HepG2 (cell line): ENCODE measurements around the gene ENTPD2. TPM values are rescaled to one million over a fixed set of nuclear protein-coding genes. Genes with fewer than 3 reads are reported as not detected.

Source experiments
- ATAC-seq: fragments of 200-7000 bp; cut with Tn5 transposase; 3 replicates; pipeline ENCODE4 v1.9.1; 2020; ENCODE audit warnings: mild to moderate bottlenecking, moderate library complexity
- BruUV-seq: library from RNA; stranded (reverse); fragments of 400-500 nt; replicated peaks from 2 replicates; lab custom pipeline; 2021; lab: Mats Ljungman, UMichigan
- CTCF ChIA-PET: fragments of 300-600 bp; formaldehyde crosslinking; extraction: SDS; loops from one replicate; lab custom pipeline; 2021; ENCODE audit warnings: low total read pairs, inconsistent platforms, low intra/inter-chr PET ratio; lab: Yijun Ruan, JAX
- POLR2A ChIA-PET: fragments of 350-600 bp; sonication (Branson Sonifier 250); formaldehyde crosslinking; loops from one replicate; lab custom pipeline; 2020; ENCODE audit warnings: antibody characterized with exemption, inconsistent platforms; lab: Yijun Ruan, JAX
- DNase-seq: peaks from one replicate; pipeline ENCODE4 v3.0.0-alpha.2; 2015; ENCODE audit warnings: low spot score
- FAIRE-seq: peaks from 3 replicates; lab custom pipeline; 2011; peaks lifted over from hg19 to GRCh38; lab: Jason Lieb, UNC
- H2AFZ ChIP-seq: one replicate; pipeline ENCODE4 v1.6.1; 2011; ENCODE audit warnings: low read length, inconsistent platforms
- H3K27ac ChIP-seq: fragments of 300-600 bp; 3 replicates; pipeline ENCODE4 v1.8.0; 2011; ENCODE audit warnings: mixed run types, mild to moderate bottlenecking, mixed read lengths, low read length, inconsistent platforms; ENCODE audit not compliant: insufficient read depth; ENCODE audit errors: extremely low read length
- H3K27me3 ChIP-seq, 2 experiments: fragments of 200-600 bp in 1 of 2; 2 replicates in 1 of 2; 3 replicates in 1 of 2; pipeline versions ENCODE4 v1.6.0 to v1.8.0; 2011; ENCODE audit warnings: low read length in 2 of 2, mild to moderate bottlenecking in 2 of 2, moderate library complexity in 2 of 2, inconsistent platforms in 1 of 2; ENCODE audit not compliant: insufficient read depth in 2 of 2, control insufficient read depth in 1 of 2
- H3K36me3 ChIP-seq, 2 experiments: fragments of 200-600 bp in 1 of 2; replicated peaks in 1 of 2; 2 replicates in 1 of 2; 3 replicates in 1 of 2; pipeline versions ENCODE4 v1.5.1 to v1.8.0; 2011; ENCODE audit warnings: low read length in 2 of 2, inconsistent platforms in 1 of 2; ENCODE audit not compliant: insufficient read depth in 2 of 2, control insufficient read depth in 1 of 2
- H3K4me1 ChIP-seq: 2 replicates; pipeline ENCODE4 v1.5.1; 2012; ENCODE audit warnings: low read length, inconsistent platforms; ENCODE audit not compliant: insufficient read depth
- H3K4me2 ChIP-seq: 2 replicates; pipeline ENCODE4 v1.6.0; 2011; ENCODE audit warnings: low read depth, low read length, inconsistent platforms
- H3K4me3 ChIP-seq, 3 experiments: fragments of 200-600 bp in 1 of 3; sonication (generic), shearing (Covaris generic) in 1 of 3; replicated peaks in 1 of 3; 2 replicates each; pipeline ENCODE4 v1.5.1; 2011 to 2016; ENCODE audit warnings: low read length in 3 of 3, inconsistent platforms in 2 of 3, low read depth in 2 of 3, mild to moderate bottlenecking in 2 of 3, control low read depth in 1 of 3, mixed read lengths in 1 of 3; ENCODE audit not compliant: insufficient read depth in 1 of 3
- H3K79me2 ChIP-seq: one replicate; pipeline ENCODE4 v1.6.1; 2011; ENCODE audit warnings: low read length, inconsistent platforms; ENCODE audit not compliant: insufficient read depth
- H3K9ac ChIP-seq: 2 replicates; pipeline ENCODE4 v1.6.0; 2011; ENCODE audit warnings: mild to moderate bottlenecking, low read depth, low read length, inconsistent platforms; ENCODE audit not compliant: insufficient read depth
- H3K9me3 ChIP-seq: 2 replicates; pipeline ENCODE4 v1.5.1; 2012; ENCODE audit warnings: mild to moderate bottlenecking, low read length
- H4K20me1 ChIP-seq: 2 replicates; pipeline ENCODE4 v1.6.0; 2011; ENCODE audit warnings: inconsistent platforms, mild to moderate bottlenecking, low read length, moderate library complexity; ENCODE audit not compliant: insufficient read depth
- HNRNPUL1 ChIP-seq: fragments of 200-400 bp; formaldehyde crosslinking; IDR thresholded peaks from 2 replicates; pipeline ENCODE4 v1.6.1; 2017; ENCODE audit warnings: low read depth, mild to moderate bottlenecking, low read length, moderate library complexity
- MEIS2 ChIP-seq: sonication (generic); formaldehyde crosslinking; IDR thresholded peaks from 2 replicates; pipeline ENCODE4 v1.9.0; 2021; ENCODE audit warnings: mild to moderate bottlenecking, missing genetic modification reagents
- MNT ChIP-seq: fragments of 450-650 bp; IDR thresholded peaks from 2 replicates; pipeline ENCODE4 v1.6.1; 2016
- PPARG ChIP-seq: conservative IDR thresholded peaks from 2 replicates; pipeline ENCODE4 v1.6.1; 2016; ENCODE audit warnings: missing biosample characterization, missing genetic modification reagents
- RBFOX2 ChIP-seq: fragments of 200-400 bp; formaldehyde crosslinking; IDR thresholded peaks from 2 replicates; pipeline ENCODE4 v1.6.1; 2017; ENCODE audit warnings: low read depth, mild to moderate bottlenecking, low read length
- RFXANK ChIP-seq: IDR thresholded peaks from 2 replicates; pipeline ENCODE4 v1.6.1; 2016
- SP1 ChIP-seq, 2 experiments: fragments of 450-650 bp in 1 of 2; sonication (generic) in 1 of 2; formaldehyde crosslinking in 1 of 2; IDR thresholded peaks; 2 replicates each; pipeline versions ENCODE4 v1.4.0 to v1.6.1; 2016 to 2020; ENCODE audit warnings: missing genetic modification reagents in 1 of 2
- ZFP91 ChIP-seq: sonication (generic); formaldehyde crosslinking; IDR thresholded peaks from 2 replicates; pipeline ENCODE4 v1.9.0; 2022; ENCODE audit warnings: missing genetic modification reagents, mild to moderate bottlenecking, borderline replicate concordance
- ZNF121 ChIP-seq: sonication (generic); formaldehyde crosslinking; IDR thresholded peaks from 2 replicates; pipeline ENCODE4 v1.5.0; 2020; ENCODE audit warnings: mild to moderate bottlenecking, missing genetic modification reagents
- ZNF232 ChIP-seq: sonication (generic); formaldehyde crosslinking; IDR thresholded peaks from 2 replicates; pipeline ENCODE4 v1.4.0; 2020; ENCODE audit warnings: missing genetic modification reagents, borderline replicate concordance
- WGBS: methylation state at CpG from one replicate; pipeline ENCODE4 v1.1.6; 2017; ENCODE audit warnings: low lambda C conversion rate; 5-methylcytosine and 5-hydroxymethylcytosine counted together
- in situ Hi-C: cut with HindIII; loops from 2 replicates; pipeline ENCODE4 v1.10.0; 2017; ENCODE audit warnings: low pct_unique_long_range_greater_than_20kb; ENCODE audit not compliant: extremely low pct_ligation_motif_present
- intact Hi-C: fragments of 100-400 bp; cut with micrococcal nuclease; formaldehyde crosslinking; loops from one replicate; pipeline ENCODE4 v1.10.0; 2022; ENCODE audit not compliant: unreplicated experiment
- polyA plus RNA-seq, 8 experiments: library from polyadenylated mRNA; depleted of rRNA in 3 of 8; stranded (reverse) in 7 of 8; unstranded in 1 of 8; fragments of >200 nt; fragmentation: Illumina TruSeq in 4 of 8; extraction: Trizol in 4 of 8; gene quantifications; 2 replicates each; pipeline versions ENCODE4 v1.2.1 to v1.2.3, GENCODE V29; 2011 to 2016; ENCODE audit warnings: low read depth in 4 of 8, missing spikeins in 1 of 8, mixed read lengths in 1 of 8; ENCODE audit not compliant: insufficient read depth in 1 of 8
- total RNA-seq, 5 experiments: library from RNA; depleted of rRNA; stranded (reverse); fragments of >200 nt; fragmentation: Illumina TruSeq; extraction: Trizol; gene quantifications; 2 replicates each; pipeline ENCODE4 v1.2.3, GENCODE V29; 2016; ENCODE audit warnings: low read depth in 1 of 5

ENTPD2 gene
- total and polyA plus RNA-seq, 2 of the 13 experiments (the other 11 are each of a cell fraction or from before 2014, with no cell fraction given): 0.95 to 3.2 TPM

- TF ChIP-seq HNRNPUL1: no peak
- TF ChIP-seq ZNF121: peak; percentile 99
- no peak for TF ChIP-seq RFXANK (CRISPR knock-in tag)
- TF ChIP-seq PPARG (CRISPR knock-in tag): peak; percentile 58; the same call in 1 of the 2 replicates
These were observed 4.8 kb upstream of the ENTPD2 start (continued) for GRCh38 chr9:137058521-137059234.

- no TSS peak for BruUV-seq
- no peak for ATAC-seq
These were observed 3.7 kb upstream of the ENTPD2 start for GRCh38 chr9:137057545-137057944.

More at GRCh38 chr9:137057545-137057944, 3.7 kb upstream of the ENTPD2 start:
- in situ Hi-C loops: no loop called here
- no peaks in the 10 kb centered on the region for H3K9me3 ChIP-seq
- DNase-seq: no peak
- CTCF ChIA-PET: no interaction called here
- no peak for TF ChIP-seq MEIS2 (CRISPR knock-in tag)
- no peak for TF ChIP-seq RBFOX2
- TF ChIP-seq ZFP91 (CRISPR knock-in tag): no peak
- no peak for TF ChIP-seq SP1 (IDR thresholded peaks at IDR 0.05)
- TF ChIP-seq SP1 (CRISPR knock-in tag; IDR thresholded peaks at IDR 0.05): no peak
- TF ChIP-seq ZNF232 (CRISPR knock-in tag): no peak
- TF ChIP-seq MNT: no peak
- TF ChIP-seq, all 625 proteins: peak for 0
- no peak overlapping the region for H2AFZ ChIP-seq
- H3K27me3 ChIP-seq: no peaks in the 10 kb centered on the region; a peak in 2 of 5 replicates
- H3K9ac ChIP-seq: no peak overlapping the region
- H3K4me2 ChIP-seq: no peak overlapping the region; the same call in 1 of the 2 replicates
- 85% methylated on average over 11 of the region's 16 CpGs for WGBS
- no peak for FAIRE-seq
- H3K4me1 ChIP-seq: peaks cover 53% of the 10 kb centered on the region
- POLR2A ChIA-PET: interaction anchor here (1.0 kb wide), 1 partner anchor 13 kb away, joined by 4 read pairs; no protein-coding TSS in a partner anchor
- no peak overlapping the region for H3K27ac ChIP-seq
- no peaks in the 10 kb centered on the region for H4K20me1 ChIP-seq
- intact Hi-C loops: no loop called here
- H3K4me3 ChIP-seq: no peak overlapping the region
- H3K79me2 ChIP-seq: peaks cover 9% of the 10 kb centered on the region
- no peaks in the 10 kb centered on the region for H3K36me3 ChIP-seq
